Measurements from ENCODE around the gene TMEM132C. TPM values are rescaled to one million over a fixed set of nuclear protein-coding genes. Genes with fewer than 3 reads are reported as not detected.

TMEM132C gene
- total and polyA plus RNA-seq, 7 donors: 0.60 to 3.5 (median 1.7) TPM; not detected in 1

- TF ChIP-seq, protein P1, sequence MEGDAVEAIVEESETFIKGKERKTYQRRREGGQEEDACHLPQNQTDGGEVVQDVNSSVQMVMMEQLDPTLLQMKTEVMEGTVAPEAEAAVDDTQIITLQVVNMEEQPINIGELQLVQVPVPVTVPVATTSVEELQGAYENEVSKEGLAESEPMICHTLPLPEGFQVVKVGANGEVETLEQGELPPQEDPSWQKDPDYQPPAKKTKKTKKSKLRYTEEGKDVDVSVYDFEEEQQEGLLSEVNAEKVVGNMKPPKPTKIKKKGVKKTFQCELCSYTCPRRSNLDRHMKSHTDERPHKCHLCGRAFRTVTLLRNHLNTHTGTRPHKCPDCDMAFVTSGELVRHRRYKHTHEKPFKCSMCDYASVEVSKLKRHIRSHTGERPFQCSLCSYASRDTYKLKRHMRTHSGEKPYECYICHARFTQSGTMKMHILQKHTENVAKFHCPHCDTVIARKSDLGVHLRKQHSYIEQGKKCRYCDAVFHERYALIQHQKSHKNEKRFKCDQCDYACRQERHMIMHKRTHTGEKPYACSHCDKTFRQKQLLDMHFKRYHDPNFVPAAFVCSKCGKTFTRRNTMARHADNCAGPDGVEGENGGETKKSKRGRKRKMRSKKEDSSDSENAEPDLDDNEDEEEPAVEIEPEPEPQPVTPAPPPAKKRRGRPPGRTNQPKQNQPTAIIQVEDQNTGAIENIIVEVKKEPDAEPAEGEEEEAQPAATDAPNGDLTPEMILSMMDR (IDR thresholded peaks at IDR 0.05): no peak
- no peak for TF ChIP-seq POLR2A (IDR thresholded peaks at IDR 0.05)
- no peak for TF ChIP-seq POLR2AphosphoS5 (IDR thresholded peaks at IDR 0.05)
- no peak for TF ChIP-seq EP300 (IDR thresholded peaks at IDR 0.05)
- Histone ChIP-seq H3K27me3 (no peaks in the 10 kb centered on the region), H3K4me1 (no peaks in the 10 kb centered on the region), H3K36me3 (no peaks in the 10 kb centered on the region), H3K9me3 (no peaks in the 10 kb centered on the region), H3K27ac (no peak overlapping the region), H3K4me3 (no peak overlapping the region)
- DNase-seq: no peak
- intact Hi-C loops (cut with DNase I): no loop called here
- WGBS, 2 donors: 85 to 88% methylated on average over 20 of the region's 20 CpGs
These were observed 415.7 kb downstream of the TMEM132C start for GRCh38 chr12:128682548-128683275.

DNA sequence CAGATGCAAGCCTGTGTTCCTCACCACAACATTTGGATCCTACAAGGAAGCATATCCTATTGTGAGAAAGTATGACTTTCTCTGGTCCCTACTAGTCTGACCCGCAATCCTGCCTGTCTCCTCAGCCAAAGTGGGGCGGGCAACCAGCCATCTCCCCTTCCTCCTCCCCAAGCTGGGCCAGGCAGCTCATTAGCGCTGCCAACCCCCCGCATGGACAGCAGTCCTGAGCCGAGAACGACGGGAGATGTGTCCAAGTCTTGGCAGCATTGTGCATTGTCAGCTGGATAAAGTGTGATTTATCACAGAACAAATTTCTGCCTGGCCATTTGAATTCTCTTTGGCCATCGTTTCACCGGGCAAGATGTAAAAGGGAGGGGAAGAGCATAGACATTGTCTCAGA, 417.4 kb downstream of the TMEM132C start:
- no peak for DNase-seq
- Histone ChIP-seq H3K4me3 (no peak overlapping the region), H3K4me1 (no peaks in the 10 kb centered on the region), H3K36me3 (no peaks in the 10 kb centered on the region), H3K27ac (no peak overlapping the region), H3K27me3 (no peaks in the 10 kb centered on the region), H3K9me3 (no peaks in the 10 kb centered on the region)
- intact Hi-C loops (cut with DNase I): no loop called here
- no peak for TF ChIP-seq POLR2A (IDR thresholded peaks at IDR 0.05)
- TF ChIP-seq POLR2AphosphoS5 (IDR thresholded peaks at IDR 0.05): no peak
- TF ChIP-seq EP300 (IDR thresholded peaks at IDR 0.05): no peak
- TF ChIP-seq, protein P1 (IDR thresholded peaks at IDR 0.05): no peak
- 69 to 78% methylated on average over 9 of the region's 9 CpGs for WGBS, 2 donors

GRCh38 chr12:128685903-128686475, 419.0 kb downstream of the TMEM132C start:
- Histone ChIP-seq H3K27ac (no peak overlapping the region), H3K4me1 (no peaks in the 10 kb centered on the region), H3K36me3 (no peaks in the 10 kb centered on the region), H3K27me3 (no peaks in the 10 kb centered on the region), H3K4me3 (no peak overlapping the region), H3K9me3 (no peaks in the 10 kb centered on the region)
- 74 to 81% methylated on average over 11 of the region's 11 CpGs for WGBS, 2 donors
- no peak for DNase-seq
- TF ChIP-seq, protein P1 (IDR thresholded peaks at IDR 0.05): no peak
- TF ChIP-seq EP300 (IDR thresholded peaks at IDR 0.05) (no peak), POLR2A (IDR thresholded peaks at IDR 0.05) (no peak), POLR2AphosphoS5 (IDR thresholded peaks at IDR 0.05) (no peak)
- intact Hi-C loops (cut with DNase I): no loop called here

DNA sequence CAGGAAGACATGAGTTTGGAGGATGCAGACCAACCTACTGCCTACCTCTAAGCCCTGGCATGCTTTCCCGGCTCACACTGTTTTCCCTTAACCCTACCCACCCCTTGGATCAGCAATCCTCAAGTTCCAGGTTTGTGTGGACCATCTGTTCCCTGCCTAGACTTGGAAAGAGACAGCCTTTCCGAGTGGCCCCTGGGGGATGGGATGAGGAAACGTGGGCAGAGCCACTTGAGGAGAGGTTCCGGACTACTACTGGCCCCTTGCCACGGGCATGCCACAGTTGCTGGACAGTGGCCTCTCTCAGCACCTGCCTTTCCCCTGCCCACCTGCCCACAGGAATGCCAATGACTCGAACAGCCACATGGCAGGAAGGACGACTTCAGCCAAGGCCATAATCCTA, 420.9 kb downstream of the TMEM132C start:
- Histone ChIP-seq H3K9me3 (no peaks in the 10 kb centered on the region), H3K4me1 (no peaks in the 10 kb centered on the region), H3K36me3 (no peaks in the 10 kb centered on the region), H3K4me3 (no peak overlapping the region), H3K27me3 (no peaks in the 10 kb centered on the region), H3K27ac (no peak overlapping the region)
- DNase-seq: no peak
- TF ChIP-seq EP300 (IDR thresholded peaks at IDR 0.05): no peak
- TF ChIP-seq, protein P1 (IDR thresholded peaks at IDR 0.05): no peak
- TF ChIP-seq POLR2AphosphoS5 (IDR thresholded peaks at IDR 0.05): no peak
- no peak for TF ChIP-seq POLR2A (IDR thresholded peaks at IDR 0.05)
- 66 to 80% methylated on average over 7 of the region's 7 CpGs for WGBS, 2 donors
- intact Hi-C loops (cut with DNase I): no loop called here

Measured in sigmoid colon (tissue), 7 donors.